GM19035 (cell line): ENCODE measurements around the gene POU6F2.
"Not testable (repeated sequence)": the region's sequence is repeated elsewhere in the genome, so short reads cannot be mapped to it uniquely, and the experiment has no call there.

Source experiments
- ATAC-seq: cut with Tn5 transposase; IDR thresholded peaks from one replicate; pipeline ENCODE4 v1.9.1; 2021; ENCODE audit not compliant: unreplicated experiment

The POU6F2 gene

DNA sequence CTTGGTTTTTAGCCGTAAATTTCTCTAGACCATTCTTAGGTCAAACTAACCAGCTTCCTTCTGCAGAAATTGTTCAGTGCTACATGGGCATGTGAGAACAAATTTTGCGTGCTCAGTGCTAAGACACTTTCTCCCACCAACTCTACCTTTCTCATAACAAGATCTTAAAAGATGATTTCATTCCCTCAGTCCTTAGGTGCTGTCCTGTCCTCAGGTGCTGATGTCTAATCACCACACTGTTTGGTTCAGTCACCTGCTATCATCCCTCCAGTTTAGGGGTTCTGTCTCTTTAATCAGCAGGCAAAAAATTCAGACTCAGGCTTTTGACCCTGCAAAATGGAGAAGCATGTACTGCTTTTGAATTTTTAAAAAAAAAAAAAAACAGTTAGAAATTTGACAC is 361.0 kb downstream of the POU6F2 start:
- no peak for ATAC-seq

GRCh38 chr7:39339591-39339990 is 361.9 kb downstream of the POU6F2 start:
- no peak for ATAC-seq

- no peak for ATAC-seq
Observed at GRCh38 chr7:39341083-39341482, 363.4 kb downstream of the POU6F2 start.

GRCh38 chr7:39342763-39343162 is 365.1 kb downstream of the POU6F2 start:
- ATAC-seq, result no peak

GRCh38 chr7:39349452-39350123 is 371.9 kb downstream of the POU6F2 start:
- no peak for ATAC-seq

GRCh38 chr7:39353615-39354376 is 376.1 kb downstream of the POU6F2 start:
- ATAC-seq, result no peak

GRCh38 chr7:39355664-39356063 is 378.0 kb downstream of the POU6F2 start:
- no peak for ATAC-seq

- ATAC-seq, result no peak
Observed at GRCh38 chr7:39356172-39356925, 378.6 kb downstream of the POU6F2 start.

DNA sequence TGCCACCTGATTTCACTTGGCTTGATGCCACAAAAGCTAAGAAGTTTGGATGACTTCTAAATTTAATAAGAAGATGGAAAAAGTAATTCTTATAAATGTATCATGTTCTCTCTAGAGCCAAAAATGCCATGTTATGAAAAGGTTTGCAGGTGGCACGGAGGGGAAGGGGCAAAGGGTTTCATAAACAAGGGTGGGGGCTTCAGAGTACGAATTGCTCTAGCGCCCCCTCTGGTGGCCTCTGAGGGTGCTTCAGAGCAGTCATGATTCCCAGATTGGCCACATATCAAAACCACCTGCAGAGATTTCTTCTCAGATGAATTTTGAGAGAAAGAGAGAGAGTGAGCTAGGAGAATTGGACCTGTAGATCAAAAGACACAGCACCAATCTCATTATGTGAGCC is 379.9 kb downstream of the POU6F2 start:
- no peak for ATAC-seq

GRCh38 chr7:39360038-39360437 is 382.3 kb downstream of the POU6F2 start:
- no peak for ATAC-seq

DNA sequence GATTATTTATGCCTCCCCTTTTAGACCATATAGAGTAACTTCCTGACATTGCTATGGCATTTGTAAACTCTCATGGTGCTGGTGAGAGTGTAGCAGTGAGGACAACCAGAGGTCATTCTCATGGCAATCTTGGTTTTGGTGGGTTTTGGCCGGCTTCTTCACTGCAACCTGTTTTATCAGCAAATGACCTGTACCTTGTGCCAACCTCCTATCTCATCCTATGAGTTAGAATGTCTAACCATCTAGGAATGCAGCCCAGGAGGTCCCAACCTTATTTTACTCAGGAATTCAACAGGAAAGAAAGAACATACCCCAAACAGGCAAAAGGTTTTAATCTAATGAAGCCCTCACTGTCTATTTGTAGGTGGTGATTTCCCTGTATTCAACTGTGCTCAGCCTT is 383.1 kb downstream of the POU6F2 start:
- no peak for ATAC-seq

DNA sequence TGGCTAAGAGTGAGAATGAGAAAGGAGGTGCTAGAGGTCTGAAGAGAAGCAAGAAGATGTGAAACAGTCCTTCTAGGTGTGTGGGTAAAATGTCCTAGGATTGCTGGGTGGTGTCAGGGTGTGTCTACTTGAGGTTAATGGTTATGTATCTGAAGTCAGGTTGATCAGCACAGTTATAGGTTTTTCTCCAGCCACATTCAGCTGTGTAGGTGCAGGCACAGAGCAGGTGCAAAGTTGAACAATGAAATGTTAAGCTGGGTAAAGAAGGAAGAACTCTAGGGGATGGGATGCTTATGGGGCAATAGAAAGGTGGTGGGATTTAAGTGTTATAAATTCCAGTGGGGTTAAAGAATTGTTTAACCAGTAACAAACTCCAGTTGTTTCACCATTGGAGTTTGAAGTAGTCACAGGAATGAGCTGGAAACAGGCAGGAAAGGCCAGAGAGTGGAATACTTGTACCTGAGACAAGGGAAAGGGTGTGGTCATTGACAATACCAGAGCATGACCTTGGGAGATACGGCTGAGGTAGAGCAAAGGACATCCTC is 388.1 kb downstream of the POU6F2 start:
- no peak for ATAC-seq

DNA sequence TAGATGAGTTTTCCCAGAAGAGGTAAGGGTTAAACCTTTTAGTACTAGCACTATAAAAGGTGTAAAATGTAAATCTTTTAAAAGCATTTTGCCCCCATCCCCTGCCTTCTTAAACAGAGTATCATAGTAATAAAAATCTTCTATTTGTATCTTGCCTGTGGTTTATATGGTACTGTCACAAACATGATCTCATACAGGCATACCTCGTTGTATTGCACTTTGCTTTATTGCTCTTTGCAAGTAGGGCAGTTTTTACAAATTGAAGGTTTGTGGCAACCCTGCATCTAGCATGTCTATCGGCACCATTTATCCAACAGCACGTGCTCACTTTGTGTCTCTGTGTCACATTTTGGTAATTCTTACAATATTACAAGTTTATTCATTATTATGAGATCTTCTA is 389.7 kb downstream of the POU6F2 start:
- no peak for ATAC-seq

- ATAC-seq, result no peak
Observed at GRCh38 chr7:39367943-39368342, 390.2 kb downstream of the POU6F2 start.

DNA sequence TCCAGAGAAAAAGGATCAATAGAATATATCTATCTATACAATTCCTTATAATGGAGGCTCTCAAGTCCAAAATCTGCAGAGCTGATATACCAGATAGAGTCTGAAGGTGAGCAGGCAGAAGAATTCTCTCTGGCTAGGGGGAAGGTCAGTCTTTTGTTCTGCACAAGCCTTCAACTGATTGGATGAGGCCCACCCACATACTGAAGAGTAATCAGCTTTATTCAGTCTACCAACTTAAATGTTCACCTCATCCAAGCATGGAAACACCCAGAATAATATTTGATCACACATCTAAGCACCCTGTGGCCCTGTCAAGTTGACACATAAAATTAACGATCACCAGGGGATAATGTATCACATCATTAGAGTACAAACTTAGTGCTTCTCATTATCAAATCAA is 394.7 kb downstream of the POU6F2 start:
- ATAC-seq, result no peak

GRCh38 chr7:39374436-39375040 is 396.8 kb downstream of the POU6F2 start:
- no peak for ATAC-seq

DNA sequence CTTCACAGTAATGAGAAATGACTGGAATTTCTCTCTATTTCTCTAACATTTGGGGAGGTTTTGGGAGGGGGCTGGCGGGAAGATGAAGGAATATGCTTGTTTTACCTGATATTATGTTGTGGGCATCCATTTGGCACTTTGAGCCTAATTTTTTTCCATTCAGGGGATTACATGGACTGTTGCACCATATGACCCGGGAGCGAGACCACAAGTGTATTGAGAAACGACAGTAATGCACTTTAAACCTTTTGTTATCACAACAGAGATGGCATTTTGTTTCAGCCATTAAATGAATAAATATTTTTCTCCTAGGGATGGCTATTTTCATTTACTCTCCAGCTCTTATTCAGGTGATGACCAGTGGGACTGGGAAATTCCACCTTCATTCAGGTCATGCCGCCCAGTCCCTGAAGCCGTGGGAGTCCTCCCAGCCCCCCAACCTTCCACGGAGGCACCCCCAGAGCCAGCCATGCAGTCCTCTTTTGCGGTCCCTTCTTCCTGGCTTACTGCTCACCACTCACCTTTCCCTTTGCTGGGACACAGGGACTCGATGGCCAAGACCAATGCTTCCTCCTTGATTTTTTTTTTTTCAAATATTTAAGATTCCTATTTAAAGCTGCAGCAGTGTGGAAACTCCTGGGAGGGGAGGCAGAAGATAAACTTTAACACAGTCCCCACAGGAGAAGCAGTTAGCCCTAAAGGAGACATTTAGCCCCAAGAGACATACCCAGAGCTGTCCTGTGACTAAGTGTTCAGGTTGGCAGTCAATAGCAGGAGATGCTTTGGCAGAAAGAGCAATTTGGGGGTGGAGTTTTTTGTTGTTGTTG is 397.6 kb downstream of the POU6F2 start:
- no peak for ATAC-seq

- ATAC-seq, result no peak
Observed at GRCh38 chr7:39375874-39376190, 398.1 kb downstream of the POU6F2 start.

- not testable (repeated sequence) for ATAC-seq
Observed at GRCh38 chr7:39376881-39377280, 399.2 kb downstream of the POU6F2 start.

DNA sequence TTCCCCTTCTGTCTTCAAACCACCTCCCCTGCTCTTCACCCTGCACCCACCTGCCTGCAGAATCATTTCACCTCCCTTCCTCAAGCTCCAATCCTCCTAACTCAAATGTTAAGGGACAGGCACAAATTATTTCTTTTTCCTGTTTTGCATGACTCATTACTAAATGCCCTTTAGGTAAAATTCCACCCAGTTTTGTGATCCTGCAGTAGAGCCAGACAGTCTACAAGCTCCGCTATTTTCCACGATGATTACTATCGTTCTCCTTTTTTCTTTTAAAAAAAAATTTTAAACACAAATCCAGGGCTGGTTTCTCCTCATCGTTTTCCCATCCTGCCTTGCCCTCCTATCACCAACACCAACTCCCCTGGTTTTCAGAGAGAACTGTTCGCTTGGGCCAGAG is 401.7 kb downstream of the POU6F2 start:
- ATAC-seq, result no peak

- no peak for ATAC-seq
Observed at GRCh38 chr7:39383136-39383535, 405.4 kb downstream of the POU6F2 start.
